Osteocyte (in vitro differentiated cells): Measurements from ENCODE around the gene NT5DC3. TPM values are rescaled to one million over a fixed set of nuclear protein-coding genes. Genes with fewer than 3 reads are reported as not detected.

Experiments used
- DNase-seq: peaks from one replicate; pipeline ENCODE4 v3.0.0; 2021; ENCODE audit warnings: mixed read lengths; ENCODE audit not compliant: unreplicated experiment; ENCODE audit errors: extremely low spot score
- H3K27ac Mint-ChIP-seq: one replicate; pipeline ENCODE4 v1.8.0; 2021; ENCODE audit warnings: mild to moderate bottlenecking, mixed read lengths; ENCODE audit not compliant: unreplicated experiment
- H3K27me3 Mint-ChIP-seq: one replicate; pipeline ENCODE4 v1.8.0; 2021; ENCODE audit warnings: mixed read lengths; ENCODE audit not compliant: unreplicated experiment
- H3K36me3 Mint-ChIP-seq: one replicate; pipeline ENCODE4 v1.8.0; 2021; ENCODE audit warnings: mixed read lengths; ENCODE audit not compliant: unreplicated experiment
- H3K4me1 Mint-ChIP-seq: one replicate; pipeline ENCODE4 v1.8.0; 2021; ENCODE audit warnings: mixed read lengths; ENCODE audit not compliant: unreplicated experiment
- H3K4me3 Mint-ChIP-seq: one replicate; pipeline ENCODE4 v1.8.0; 2021; ENCODE audit warnings: mild to moderate bottlenecking, moderate library complexity, mixed read lengths; ENCODE audit not compliant: unreplicated experiment
- H3K9me3 Mint-ChIP-seq: one replicate; pipeline ENCODE4 v1.8.0; 2021; ENCODE audit warnings: mixed read lengths; ENCODE audit not compliant: unreplicated experiment
- total RNA-seq: library from RNA; stranded (reverse); gene quantifications from 2 replicates; pipeline ENCODE4 v1.2.1, GENCODE V29; 2021
- TF ChIP-seq, protein P1 (sequence below): fragments of 200-600 bp; sonication (generic); IDR thresholded peaks from 2 replicates; pipeline ENCODE4 v1.5.0; 2021; ENCODE audit warnings: antibody characterized with exemption, mild to moderate bottlenecking, moderate library complexity

The NT5DC3 gene
- total RNA-seq, 1 donor from 2014 or later, result 12.5 TPM

DNA sequence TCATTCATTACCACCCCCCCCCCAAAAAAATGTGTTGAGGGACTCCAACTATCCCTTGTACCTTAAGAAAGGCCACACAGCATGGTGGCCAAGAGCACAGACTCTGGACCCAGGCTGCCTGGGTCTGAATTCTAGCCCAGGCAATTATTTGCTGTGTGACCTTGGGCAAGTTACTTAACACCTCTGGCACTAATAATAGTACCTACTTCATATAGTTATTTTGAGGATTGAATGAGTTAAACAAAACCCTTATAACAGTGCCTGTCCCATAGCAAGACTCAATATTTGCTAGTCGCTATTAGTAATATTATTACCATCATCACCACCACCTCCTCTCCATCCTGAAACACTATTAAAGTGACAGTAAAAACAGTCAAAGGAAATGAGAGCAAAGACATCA, 37.2 kb downstream of the NT5DC3 start:
- Mint-ChIP-seq H3K27me3 (no peaks in the 10 kb centered on the region), H3K4me3 (no peak overlapping the region), H3K9me3 (no peaks in the 10 kb centered on the region), H3K36me3 (peaks cover 14% of the 10 kb centered on the region), H3K27ac (peak overlapping the region; percentile 19), H3K4me1 (peaks cover 43% of the 10 kb centered on the region)
- TF ChIP-seq, protein P1, sequence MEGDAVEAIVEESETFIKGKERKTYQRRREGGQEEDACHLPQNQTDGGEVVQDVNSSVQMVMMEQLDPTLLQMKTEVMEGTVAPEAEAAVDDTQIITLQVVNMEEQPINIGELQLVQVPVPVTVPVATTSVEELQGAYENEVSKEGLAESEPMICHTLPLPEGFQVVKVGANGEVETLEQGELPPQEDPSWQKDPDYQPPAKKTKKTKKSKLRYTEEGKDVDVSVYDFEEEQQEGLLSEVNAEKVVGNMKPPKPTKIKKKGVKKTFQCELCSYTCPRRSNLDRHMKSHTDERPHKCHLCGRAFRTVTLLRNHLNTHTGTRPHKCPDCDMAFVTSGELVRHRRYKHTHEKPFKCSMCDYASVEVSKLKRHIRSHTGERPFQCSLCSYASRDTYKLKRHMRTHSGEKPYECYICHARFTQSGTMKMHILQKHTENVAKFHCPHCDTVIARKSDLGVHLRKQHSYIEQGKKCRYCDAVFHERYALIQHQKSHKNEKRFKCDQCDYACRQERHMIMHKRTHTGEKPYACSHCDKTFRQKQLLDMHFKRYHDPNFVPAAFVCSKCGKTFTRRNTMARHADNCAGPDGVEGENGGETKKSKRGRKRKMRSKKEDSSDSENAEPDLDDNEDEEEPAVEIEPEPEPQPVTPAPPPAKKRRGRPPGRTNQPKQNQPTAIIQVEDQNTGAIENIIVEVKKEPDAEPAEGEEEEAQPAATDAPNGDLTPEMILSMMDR, result no peak
- no peak for DNase-seq

DNA sequence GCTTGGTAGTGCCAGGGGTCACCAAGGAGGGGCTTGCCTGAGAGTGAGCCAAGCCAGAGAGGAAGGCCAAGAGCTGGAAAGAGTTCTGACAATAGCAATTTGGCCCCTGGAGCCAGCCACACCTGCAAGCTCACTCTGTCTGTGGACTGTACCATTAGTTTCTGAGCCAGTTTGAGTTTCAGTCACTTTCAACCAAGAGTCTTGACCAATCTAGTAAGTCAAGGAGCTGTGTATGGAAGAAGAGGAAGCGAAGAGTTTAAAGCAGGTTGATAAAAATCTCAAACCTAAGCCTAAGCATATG, 38.5 kb downstream of the NT5DC3 start:
- Mint-ChIP-seq H3K27me3 (no peaks in the 10 kb centered on the region), H3K27ac (peak overlapping the region; percentile 15)

DNA sequence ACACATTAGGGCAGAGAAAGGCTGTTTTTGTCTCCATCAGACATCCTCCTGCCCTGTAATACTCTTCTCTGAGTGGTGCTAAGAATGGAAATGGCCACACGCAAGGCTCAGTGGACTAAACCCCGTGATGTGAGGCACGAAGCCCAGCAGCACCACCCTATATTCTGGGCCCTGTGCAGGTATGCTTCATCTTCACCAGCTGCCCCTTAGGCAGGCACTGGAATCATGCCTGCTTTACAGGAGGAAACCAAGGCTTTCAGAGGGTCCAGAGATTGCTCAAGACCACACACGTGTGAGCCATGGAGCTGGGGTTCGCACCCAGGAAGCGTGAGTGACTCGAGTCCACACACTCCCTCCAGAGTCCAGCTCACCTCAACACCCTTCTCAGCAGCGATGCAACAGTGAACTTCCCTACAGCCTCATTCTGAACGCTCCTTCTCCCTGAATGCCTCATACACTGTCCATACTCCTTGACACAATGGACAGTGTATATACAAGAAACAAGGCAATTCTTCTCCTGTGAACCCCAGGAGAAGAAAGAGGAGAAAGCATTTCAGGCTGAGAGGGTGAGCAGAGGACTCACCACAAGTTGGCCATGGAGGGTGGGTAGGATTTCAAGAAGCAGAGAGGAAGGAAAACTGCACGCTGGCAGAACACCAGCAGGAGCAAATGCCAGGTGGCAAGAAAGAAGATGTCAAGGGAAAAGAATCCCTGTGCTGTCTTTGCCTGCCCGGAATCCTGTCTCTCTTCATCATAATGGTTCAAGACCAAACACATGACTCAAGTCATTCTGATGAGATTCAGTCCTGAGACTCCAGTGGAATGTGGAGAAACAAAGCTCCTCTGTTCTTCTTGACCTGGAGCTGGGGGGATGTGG, 39.1 kb downstream of the NT5DC3 start:
- no peaks in the 10 kb centered on the region for H3K27me3 Mint-ChIP-seq
- H3K4me3 Mint-ChIP-seq, result no peak overlapping the region
- H3K27ac Mint-ChIP-seq, result peak overlapping the region; percentile 15
- TF ChIP-seq, protein P1, result no peak
- DNase-seq, result no peak
- H3K4me1 Mint-ChIP-seq, result peaks cover 39% of the 10 kb centered on the region
- no peaks in the 10 kb centered on the region for H3K9me3 Mint-ChIP-seq
- peaks cover 11% of the 10 kb centered on the region for H3K36me3 Mint-ChIP-seq

More for the DNA sequence above, 38.5 kb downstream of the NT5DC3 start:
- TF ChIP-seq, protein P1, result no peak
- Mint-ChIP-seq H3K36me3 (peaks cover 13% of the 10 kb centered on the region), H3K9me3 (no peaks in the 10 kb centered on the region), H3K4me1 (peaks cover 43% of the 10 kb centered on the region), H3K4me3 (no peak overlapping the region)
- DNase-seq, result no peak

DNA sequence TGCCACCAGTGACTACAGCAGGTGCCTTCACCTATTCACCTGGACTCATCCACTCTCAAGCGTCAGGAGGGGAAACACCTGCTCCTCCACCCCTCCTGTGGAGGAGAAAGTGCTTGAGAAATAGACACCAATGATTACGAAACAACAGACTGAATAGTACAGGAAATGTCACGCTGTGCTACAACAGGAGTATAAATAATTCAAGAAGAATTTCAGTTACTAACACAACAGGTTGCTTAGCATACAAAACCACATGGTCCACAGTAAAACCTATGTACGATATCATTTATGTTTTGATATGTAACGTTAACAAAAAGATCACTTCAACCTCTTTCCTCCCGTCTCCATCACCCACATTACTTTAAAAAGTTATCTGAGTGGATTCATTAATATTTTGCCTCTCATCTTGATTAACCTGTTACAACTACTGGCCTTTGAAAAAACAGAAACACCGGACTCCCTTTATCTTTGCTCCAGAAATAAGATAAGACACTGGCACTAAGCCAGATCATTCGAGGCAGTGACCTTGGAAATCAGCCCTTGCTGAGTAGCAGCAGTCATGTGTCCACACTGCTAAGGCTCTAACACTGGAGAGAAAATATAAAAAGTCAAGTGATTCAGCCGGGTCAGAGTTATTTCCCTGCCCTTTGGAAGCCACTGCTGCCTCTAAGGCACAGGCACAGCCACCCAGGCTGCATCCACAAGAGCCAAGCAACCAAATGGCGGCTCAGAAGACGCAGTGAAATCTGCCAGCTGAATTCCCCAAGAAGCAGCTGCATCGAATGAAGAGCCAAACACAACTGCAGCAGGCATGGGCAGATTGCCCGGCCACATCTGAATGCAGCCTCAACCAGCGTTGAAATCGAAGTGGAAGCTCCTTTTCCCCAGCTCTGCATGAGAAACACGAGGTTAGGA, 40.9 kb downstream of the NT5DC3 start:
- no peaks in the 10 kb centered on the region for H3K9me3 Mint-ChIP-seq
- H3K4me3 Mint-ChIP-seq, result no peak overlapping the region
- no peak for DNase-seq
- peak overlapping the region; percentile 40 for H3K27ac Mint-ChIP-seq
- H3K36me3 Mint-ChIP-seq, result peaks cover 10% of the 10 kb centered on the region
- TF ChIP-seq, protein P1, result no peak
- peaks cover 23% of the 10 kb centered on the region for H3K4me1 Mint-ChIP-seq
- no peaks in the 10 kb centered on the region for H3K27me3 Mint-ChIP-seq

DNA sequence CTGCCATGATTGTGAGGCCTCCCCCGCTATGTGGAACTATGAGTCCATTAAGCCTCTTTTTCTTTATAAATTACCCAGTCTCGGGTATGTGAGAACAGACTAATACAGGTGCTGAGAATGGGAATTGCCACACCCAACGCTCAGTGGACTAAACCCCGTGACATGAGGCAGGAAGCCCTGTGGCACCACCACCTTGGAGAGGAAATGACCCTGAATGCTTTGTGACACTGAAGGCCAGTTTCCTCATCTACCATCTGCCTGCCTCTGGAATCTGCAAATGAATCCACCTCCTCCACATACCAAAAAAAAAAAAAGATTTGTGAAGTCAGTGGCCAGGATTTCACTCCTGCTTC, 41.6 kb downstream of the NT5DC3 start:
- DNase-seq, result no peak
- TF ChIP-seq, protein P1, result no peak
- Mint-ChIP-seq H3K27me3 (no peaks in the 10 kb centered on the region), H3K27ac (no peak overlapping the region), H3K4me1 (peaks cover 17% of the 10 kb centered on the region), H3K36me3 (peaks cover 10% of the 10 kb centered on the region), H3K9me3 (no peaks in the 10 kb centered on the region), H3K4me3 (no peak overlapping the region)
